Smooth muscle cell of bladder (primary cell): Measurements from ENCODE around the gene FERMT1. TPM values are rescaled to one million over a fixed set of nuclear protein-coding genes. Genes with fewer than 3 reads are reported as not detected.

Experiments used
- total RNA-seq: library from RNA; depleted of rRNA; stranded (reverse); fragments of >200 nt; gene quantifications from 2 replicates; pipeline ENCODE4 v1.2.3, GENCODE V29; 2014

FERMT1 gene, protein sequence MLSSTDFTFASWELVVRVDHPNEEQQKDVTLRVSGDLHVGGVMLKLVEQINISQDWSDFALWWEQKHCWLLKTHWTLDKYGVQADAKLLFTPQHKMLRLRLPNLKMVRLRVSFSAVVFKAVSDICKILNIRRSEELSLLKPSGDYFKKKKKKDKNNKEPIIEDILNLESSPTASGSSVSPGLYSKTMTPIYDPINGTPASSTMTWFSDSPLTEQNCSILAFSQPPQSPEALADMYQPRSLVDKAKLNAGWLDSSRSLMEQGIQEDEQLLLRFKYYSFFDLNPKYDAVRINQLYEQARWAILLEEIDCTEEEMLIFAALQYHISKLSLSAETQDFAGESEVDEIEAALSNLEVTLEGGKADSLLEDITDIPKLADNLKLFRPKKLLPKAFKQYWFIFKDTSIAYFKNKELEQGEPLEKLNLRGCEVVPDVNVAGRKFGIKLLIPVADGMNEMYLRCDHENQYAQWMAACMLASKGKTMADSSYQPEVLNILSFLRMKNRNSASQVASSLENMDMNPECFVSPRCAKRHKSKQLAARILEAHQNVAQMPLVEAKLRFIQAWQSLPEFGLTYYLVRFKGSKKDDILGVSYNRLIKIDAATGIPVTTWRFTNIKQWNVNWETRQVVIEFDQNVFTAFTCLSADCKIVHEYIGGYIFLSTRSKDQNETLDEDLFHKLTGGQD
- 2.8 and 4.3 TPM in 2 replicates for total RNA-seq

DNA sequence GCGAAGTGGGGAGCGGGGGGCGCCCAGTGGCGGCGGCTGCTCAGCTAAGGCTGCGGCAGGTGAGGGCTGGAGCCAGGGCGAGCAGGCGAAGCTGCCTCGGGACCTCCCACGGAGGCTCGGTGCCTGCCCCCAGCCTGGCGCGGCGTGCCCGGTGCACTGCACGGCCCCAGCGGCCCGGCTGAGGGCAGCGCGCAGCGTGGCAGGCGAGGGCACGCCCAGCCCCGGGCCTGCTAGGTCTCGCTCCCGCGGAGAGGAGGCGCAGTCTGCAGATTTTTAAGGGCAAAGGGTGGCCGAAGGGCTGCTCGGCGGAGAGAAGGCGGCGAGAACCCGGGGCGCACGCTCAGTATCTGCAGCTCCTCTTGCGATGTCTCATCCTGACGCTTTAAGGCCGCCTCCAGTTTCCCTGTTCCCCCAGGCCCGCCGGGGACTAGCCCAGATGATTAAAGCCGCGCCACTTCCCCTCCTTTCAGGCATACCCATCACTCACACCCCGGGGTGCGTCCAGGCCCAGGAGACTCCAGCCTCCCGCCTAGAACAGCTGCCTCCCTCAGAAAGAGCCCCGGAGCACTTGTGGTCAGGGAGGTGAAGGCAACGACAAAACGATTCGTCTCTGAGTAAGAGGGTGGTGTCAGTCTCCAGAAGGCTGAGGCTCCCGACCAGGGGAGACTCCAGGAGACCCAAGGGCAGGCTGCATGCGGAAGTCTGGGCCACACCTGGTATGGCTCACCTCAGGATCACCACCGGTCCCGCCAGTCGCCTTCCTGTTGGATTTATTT is at the start of gene FERMT1:
TSS of gene FERMT1 (minus strand) at position 158 of the 776 bp plus-strand sequence. CDS start 3,476 bp downstream, outside the sequence.

DNA sequence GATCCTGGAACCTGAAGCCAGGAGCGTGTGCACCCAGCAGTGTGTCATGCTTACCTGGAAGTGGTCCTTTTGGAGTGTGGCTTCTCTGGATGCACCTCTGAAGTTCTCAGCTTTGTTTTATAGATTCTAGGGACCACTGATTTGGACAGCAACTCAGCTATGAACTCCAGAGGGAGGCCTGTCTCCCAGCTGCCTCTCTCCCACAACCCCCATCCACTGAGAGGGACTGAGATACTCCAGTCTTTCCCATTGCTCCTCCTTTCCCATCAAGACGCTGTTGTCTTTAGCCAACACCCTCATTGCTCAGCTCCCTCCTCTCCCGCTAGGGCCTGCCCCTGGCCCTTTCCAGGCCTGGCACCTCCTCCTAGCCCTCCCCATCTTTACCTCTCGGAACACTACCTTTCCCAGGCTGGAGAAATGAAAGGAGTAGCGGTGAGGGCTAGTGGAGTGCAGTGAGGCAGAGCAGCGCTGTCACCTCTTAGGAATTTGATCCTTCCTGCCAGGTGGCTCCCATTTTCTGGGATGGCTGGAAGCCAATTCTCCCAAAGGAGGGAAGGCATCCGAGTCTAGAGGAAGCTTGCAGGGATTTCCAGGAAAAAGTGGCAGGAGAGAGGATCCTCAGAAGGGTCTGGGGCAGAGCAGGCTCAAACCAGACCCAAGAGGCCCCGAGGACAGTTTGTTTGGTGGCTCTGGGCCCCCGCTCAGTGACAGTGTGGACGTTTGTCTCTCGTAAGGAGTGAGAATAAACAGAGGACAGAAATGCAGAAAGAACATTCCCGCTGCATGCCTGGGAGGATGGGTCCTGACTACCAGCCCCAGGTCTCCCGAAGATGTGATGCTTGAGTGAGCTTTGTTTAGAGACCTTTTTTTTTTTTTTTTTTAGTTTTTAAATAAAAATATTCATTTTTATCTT is 68.8 kb downstream of the FERMT1 start, which contains the start of gene LRRN4:
TSS of gene LRRN4 (minus strand) at position 285 of the 913 bp plus-strand sequence. CDS start 1,261 bp downstream, outside the sequence.

Other genes with a start within 250 kb of the FERMT1 start
- under 0.01 and 0.09 TPM in 2 replicates for gene CHGB, start 211.5 kb downstream of the FERMT1 start, total RNA-seq
- 5.8 and 7.5 TPM in 2 replicates for gene TRMT6, start 172.5 kb downstream of the FERMT1 start, total RNA-seq
- gene MCM8, start 172.4 kb downstream of the FERMT1 start, total RNA-seq, result 2.3 and 2.6 TPM in 2 replicates
- 38.1 and 40.0 TPM in 2 replicates for gene CRLS1, start 116.9 kb downstream of the FERMT1 start, total RNA-seq
- gene LRRN4, start 69.0 kb downstream of the FERMT1 start, total RNA-seq, result under 0.01 TPM in 1 of 2 replicates, not detected in the other